ENCODE measurements around the gene SF3B6. TPM values are rescaled to one million over a fixed set of nuclear protein-coding genes. Genes with fewer than 3 reads are reported as not detected.

Gene SF3B6
- total and polyA plus RNA-seq, 2 donors (not counting 3 experiments of a cell fraction or from before 2014, with no cell fraction given): 105 to 150 TPM

- DNase-seq (ENCODE audit: low read depth, low spot score): no peak
- POLR2A ChIA-PET: no interaction called here
Observed at GRCh38 chr2:24054366-24055010, 21.6 kb downstream of the SF3B6 start.

More at GRCh38 chr2:24054366-24055010, 21.6 kb downstream of the SF3B6 start:
- intact Hi-C loops (cut with micrococcal nuclease) (no loop called here), dilution Hi-C loops (cut with MboI; ENCODE audit: extremely low pct_ligation_motif_present, low sequenced_read_pairs) (no loop called here)
- no peak overlapping the region for H2AFZ ChIP-seq (ENCODE audit: low read depth, low read length)
- TF ChIP-seq JUN (IDR thresholded peaks at IDR 0.05; ENCODE audit: borderline replicate concordance, insufficient read depth, insufficient read length, low read depth): no peak
- no peak for TF ChIP-seq MAX (IDR thresholded peaks at IDR 0.05; ENCODE audit: insufficient read depth, insufficient read length)
- TF ChIP-seq CTCF (IDR thresholded peaks at IDR 0.05; ENCODE audit: extremely low read depth in 1 of 2, insufficient read depth in 1 of 2, low read depth in 1 of 2, low read length in 2 of 2): no peak
- TF ChIP-seq POLR2A (IDR thresholded peaks at IDR 0.05; ENCODE audit: low read depth, low read length): no peak
- no peak for TF ChIP-seq EZH2 (IDR thresholded peaks at IDR 0.05; ENCODE audit: borderline replicate concordance, low read depth, low read length, severe bottlenecking)
- no peak for TF ChIP-seq POLR2AphosphoS5 (IDR thresholded peaks at IDR 0.05; ENCODE audit: insufficient read depth, low read depth, low read length)
- no peak for TF ChIP-seq MYC (IDR thresholded peaks at IDR 0.05; ENCODE audit: low read depth, low read length)
- TF ChIP-seq GATA2 (IDR thresholded peaks at IDR 0.05; ENCODE audit: insufficient read depth, insufficient read length, low read depth, low read length): no peak
- TF ChIP-seq FOS (IDR thresholded peaks at IDR 0.05; ENCODE audit: borderline replicate concordance, insufficient read depth, low read length): no peak
- H3K9me1 ChIP-seq (replicated peaks; ENCODE audit: control insufficient read depth, extremely low read depth, insufficient read depth, low read length): no peaks in the 10 kb centered on the region
- H3K9ac ChIP-seq (replicated peaks; ENCODE audit: extremely low read depth, insufficient read depth, low read length): no peak overlapping the region
- H3K4me3 ChIP-seq (replicated peaks in 1 of 3; ENCODE audit: insufficient read depth in 1 of 3, low read depth in 1 of 3, low read length in 3 of 3): no peak overlapping the region
- no peaks in the 10 kb centered on the region for H3K36me3 ChIP-seq (ENCODE audit: control insufficient read depth in 2 of 2, extremely low read depth in 1 of 2, insufficient read depth in 2 of 2, low read length in 2 of 2)
- no peak overlapping the region for H3K27ac ChIP-seq (ENCODE audit: insufficient read depth, low read depth, low read length)
- H3K79me2 ChIP-seq (ENCODE audit: control insufficient read depth, insufficient read depth, low read length): no peaks in the 10 kb centered on the region
- BruUV-seq (replicated peaks): no TSS peak
- CTCF ChIA-PET: interaction anchor here (0.6 to 1.9 kb wide), 2 partner anchors 30 to 230 kb away, joined by 3 to 5 read pairs; partner anchors contain the start of gene TP53I3
- no peaks in the 10 kb centered on the region for H3K9me3 ChIP-seq (replicated peaks; ENCODE audit: control insufficient read depth, insufficient read depth, low read length)
- H3K4me2 ChIP-seq (ENCODE audit: insufficient read depth, low read length): no peak overlapping the region
- H3K4me1 ChIP-seq (ENCODE audit: control insufficient read depth, extremely low read depth, insufficient read depth, low read length): peaks cover 3% of the 10 kb centered on the region
- H3K27me3 ChIP-seq (ENCODE audit: control insufficient read depth in 2 of 2, insufficient read depth in 2 of 2, low read length in 2 of 2): no peaks in the 10 kb centered on the region
- FAIRE-seq: no peak
- no peaks in the 10 kb centered on the region for H4K20me1 ChIP-seq (replicated peaks; ENCODE audit: control insufficient read depth, extremely low read depth, insufficient read depth, low read length)

Data from endothelial cell of umbilical vein (primary cell).